Dermis blood vessel endothelial cell (primary cell): ENCODE results near the gene TMEM33. TPM values are rescaled to one million over a fixed set of nuclear protein-coding genes. Genes with fewer than 3 reads are reported as not detected.

Experiments used
- DNase-seq: peaks from one replicate; pipeline ENCODE4 v3.0.0; 2010
- total RNA-seq: library from RNA; depleted of rRNA; stranded (reverse); fragments of >200 nt; gene quantifications from 2 replicates; pipeline ENCODE4 v1.2.3, GENCODE V29; 2014

The TMEM33 gene
- total RNA-seq, 1 donor from 2014 or later: 58.2 TPM

- no peak for DNase-seq
These were observed 5.6 kb downstream of the TMEM33 start for GRCh38 chr4:41940834-41941233.

DNA sequence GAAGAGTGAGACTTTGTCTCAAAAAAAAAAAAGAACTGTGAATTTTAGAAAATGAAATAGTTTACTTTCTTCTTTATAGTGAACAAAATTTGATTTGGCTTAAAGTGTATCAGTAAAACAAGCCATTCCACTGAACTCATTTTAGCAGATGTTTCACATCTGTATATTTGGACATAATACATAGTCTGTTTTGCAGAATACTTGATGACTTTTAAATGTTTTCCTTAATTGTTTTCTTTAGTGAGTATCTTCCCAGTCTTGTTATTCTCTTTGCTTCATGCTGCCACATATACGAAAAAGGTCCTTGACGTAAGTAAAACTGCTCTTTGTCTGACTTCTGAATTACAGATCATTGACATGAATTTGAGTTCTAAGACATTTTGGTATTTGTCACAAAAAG lies 8.3 kb downstream of the TMEM33 start:
- DNase-seq: no peak

GRCh38 chr4:41944089-41944488 lies 8.9 kb downstream of the TMEM33 start:
- DNase-seq: no peak

DNA sequence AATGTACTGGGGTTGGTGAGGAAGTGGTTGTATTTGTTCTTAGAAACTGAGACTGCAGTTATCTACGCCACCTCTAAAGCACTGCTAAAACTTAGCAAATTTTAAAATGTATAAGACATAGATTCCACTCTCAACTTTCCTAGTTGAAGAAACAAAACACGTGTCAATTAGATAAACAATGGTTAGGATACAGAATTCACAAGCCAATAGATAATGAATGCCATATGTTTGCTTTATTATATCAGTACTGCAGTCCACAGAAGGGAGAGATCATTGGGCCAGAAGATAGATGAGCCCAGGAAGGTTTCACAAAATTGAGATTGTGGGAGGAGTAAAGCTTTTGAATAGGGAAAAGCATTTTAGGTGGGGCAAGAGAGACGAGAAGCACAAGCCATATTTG lies 14.3 kb downstream of the TMEM33 start:
- no peak for DNase-seq

DNA sequence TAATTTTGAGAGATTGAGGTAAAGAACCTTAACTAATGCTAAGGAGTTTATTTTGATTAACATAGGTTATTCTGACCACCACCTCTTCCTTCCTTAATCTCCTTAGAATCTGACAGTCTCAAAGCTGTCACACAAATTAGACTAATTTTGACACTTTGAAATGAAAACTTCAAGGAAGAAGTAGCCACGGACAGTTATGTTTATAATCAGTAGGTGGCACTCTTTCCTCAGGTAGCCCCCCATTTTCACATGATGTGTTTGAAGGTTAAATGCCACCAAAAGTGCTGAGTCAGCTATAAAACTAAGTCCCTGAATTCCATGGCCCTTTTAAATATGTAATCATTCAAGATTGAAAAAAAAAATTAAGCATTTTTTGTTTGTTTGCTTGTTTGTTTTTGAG lies 22.4 kb downstream of the TMEM33 start:
- DNase-seq: peak; percentile 45

- DNase-seq: peak; percentile 46
These were observed 27.9 kb downstream of the TMEM33 start for GRCh38 chr4:41963105-41963504.

DNA sequence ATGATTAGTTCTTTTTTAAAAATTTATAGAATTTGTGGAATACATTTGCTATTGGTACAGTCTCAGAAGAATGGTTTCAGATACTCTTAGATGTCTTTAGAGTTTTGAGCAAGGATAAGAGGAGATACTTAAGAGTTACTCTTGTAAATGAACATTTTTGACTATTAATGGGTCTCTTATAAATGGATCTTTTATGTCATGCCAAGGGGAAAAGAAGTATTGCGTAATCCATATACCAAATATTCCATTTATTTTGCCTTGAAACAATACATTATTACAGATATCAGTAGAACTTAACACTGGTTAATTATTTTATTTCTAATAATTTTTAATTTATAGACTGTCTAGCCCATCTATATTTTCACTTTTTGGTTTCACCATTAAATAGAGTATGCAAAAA lies 29.2 kb downstream of the TMEM33 start:
- no peak for DNase-seq

DNA sequence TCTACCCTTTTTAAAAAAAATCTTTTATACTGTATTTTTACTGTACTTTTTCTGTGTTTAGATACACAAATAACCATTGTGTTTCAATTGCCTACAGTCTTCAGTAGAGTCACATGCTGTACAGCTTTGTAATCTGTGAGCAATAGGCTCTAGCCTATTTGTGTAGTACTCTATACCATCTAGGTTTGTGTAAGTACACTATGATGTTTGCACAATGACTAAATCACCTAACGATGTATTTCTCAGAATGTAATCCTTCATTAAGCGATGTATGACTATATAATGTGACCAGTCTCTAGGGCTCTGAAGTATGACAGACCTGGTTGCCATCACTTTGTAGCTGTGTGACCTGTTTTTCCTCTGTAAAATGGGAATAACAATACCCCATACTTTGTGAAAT lies 32.2 kb downstream of the TMEM33 start:
- DNase-seq: no peak

DNA sequence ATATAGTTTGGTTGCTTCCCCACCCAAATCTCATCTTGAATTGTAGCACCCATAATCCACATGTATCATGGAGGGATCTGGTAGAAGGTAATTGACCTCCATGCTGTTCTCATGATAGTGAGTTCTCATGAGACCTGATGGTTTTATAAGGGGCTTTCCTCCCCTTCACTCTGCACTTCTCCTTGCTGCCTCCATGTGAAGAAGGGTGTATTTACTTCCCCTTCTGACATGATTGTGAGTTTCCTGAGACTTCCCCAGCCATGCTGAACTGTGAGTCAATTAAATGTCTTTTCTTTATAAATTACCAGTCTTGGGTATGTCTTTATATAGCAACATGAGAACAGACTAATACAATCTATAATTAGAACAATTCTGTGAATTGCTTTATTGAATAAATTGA lies 34.4 kb downstream of the TMEM33 start:
- no peak for DNase-seq

- no peak for DNase-seq
These were observed 40.1 kb downstream of the TMEM33 start for GRCh38 chr4:41975341-41975740.

DNA sequence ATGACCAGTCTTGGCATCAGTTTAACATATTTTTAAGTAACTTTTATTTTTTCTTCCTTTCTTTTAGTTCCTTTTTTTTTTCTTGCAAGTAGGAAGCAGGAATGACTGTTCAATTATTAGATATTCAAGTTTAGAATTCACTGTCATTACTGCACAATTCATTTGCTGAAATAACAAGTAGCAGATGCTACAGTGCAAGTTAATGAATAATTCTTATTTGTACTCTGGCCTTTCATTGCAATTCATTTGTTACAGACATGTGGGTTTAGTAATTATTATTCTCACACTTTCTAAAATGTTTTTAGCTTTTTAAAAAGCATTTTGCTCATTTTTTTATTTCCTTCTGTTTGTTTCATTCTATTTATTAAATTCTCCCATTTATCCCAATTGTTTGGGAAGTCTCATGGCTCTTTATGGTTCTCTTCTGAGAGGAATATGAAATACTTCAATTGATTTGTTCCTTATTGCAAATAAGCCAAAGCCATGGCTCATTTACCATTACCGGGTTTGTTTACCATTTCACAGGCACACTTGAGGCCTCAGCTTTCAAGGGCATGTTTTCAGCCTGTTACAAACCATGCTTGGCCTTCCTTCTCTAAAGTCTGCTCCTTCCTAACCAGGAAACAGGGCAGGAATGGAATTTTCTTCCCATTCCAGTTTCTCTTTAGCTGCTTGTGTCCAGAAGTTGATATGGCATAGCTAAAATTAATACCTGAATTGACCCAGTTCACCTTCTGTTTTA lies 41.7 kb downstream of the TMEM33 start:
- DNase-seq: no peak

DNA sequence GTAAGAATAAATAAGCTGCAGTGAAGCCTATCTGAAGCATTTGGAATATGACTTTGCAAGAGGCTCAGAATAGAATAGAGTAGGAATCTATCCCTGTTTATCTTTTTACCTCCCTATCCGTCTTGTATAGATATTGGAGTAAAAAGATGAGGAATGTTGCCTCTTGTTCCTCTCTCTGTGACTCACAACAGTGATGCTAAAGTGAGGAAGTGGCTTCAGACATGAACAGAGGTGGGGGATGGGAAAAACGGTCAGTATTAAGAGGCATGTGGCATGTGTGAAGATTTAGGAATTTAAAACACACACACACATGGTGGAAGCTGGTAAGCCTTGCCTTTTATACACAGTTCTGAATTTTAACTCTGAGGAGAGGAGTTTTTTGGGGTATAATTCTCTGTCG lies 42.5 kb downstream of the TMEM33 start:
- DNase-seq: peak; percentile 3

GRCh38 chr4:41981456-41981855 lies 46.2 kb downstream of the TMEM33 start, which contains the start of gene DCAF4L1:
Gene DCAF4L1, plus strand, starts transcription at chr4:41981756. Its CDS starts 37 bp downstream, at chr4:41981793.
- DNase-seq: no peak

GRCh38 chr4:41982716-41983115 lies 47.5 kb downstream of the TMEM33 start:
- no peak for DNase-seq

- no peak for DNase-seq
These were observed 49.9 kb downstream of the TMEM33 start for GRCh38 chr4:41985151-41985550.

DNA sequence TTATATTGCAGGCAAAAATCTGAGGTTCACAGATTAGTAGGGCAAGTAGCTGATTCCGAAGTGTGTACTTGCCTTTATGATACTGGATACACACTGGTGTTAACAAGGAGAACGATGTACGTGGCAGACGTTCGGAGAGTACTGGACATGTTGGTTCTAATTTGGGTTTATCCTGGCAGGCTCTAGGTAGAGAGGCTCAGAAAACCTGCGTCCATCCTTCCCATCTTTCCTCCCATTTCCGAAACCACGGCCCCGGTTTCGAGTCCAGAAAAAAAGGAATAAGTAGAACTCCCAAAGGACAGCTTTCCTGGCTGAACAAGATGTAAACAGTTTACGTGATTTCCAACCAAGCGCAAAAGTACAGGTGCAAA lies 54.8 kb downstream of the TMEM33 start:
- DNase-seq: no peak

- DNase-seq: peak; percentile 96
These were observed 55.3 kb downstream of the TMEM33 start, which contains the start of gene SLC30A9 for GRCh38 chr4:41990365-41991111. Gene SLC30A9, plus strand, starts transcription at chr4:41990530. Its CDS starts 122 bp downstream, at chr4:41990652.

DNA sequence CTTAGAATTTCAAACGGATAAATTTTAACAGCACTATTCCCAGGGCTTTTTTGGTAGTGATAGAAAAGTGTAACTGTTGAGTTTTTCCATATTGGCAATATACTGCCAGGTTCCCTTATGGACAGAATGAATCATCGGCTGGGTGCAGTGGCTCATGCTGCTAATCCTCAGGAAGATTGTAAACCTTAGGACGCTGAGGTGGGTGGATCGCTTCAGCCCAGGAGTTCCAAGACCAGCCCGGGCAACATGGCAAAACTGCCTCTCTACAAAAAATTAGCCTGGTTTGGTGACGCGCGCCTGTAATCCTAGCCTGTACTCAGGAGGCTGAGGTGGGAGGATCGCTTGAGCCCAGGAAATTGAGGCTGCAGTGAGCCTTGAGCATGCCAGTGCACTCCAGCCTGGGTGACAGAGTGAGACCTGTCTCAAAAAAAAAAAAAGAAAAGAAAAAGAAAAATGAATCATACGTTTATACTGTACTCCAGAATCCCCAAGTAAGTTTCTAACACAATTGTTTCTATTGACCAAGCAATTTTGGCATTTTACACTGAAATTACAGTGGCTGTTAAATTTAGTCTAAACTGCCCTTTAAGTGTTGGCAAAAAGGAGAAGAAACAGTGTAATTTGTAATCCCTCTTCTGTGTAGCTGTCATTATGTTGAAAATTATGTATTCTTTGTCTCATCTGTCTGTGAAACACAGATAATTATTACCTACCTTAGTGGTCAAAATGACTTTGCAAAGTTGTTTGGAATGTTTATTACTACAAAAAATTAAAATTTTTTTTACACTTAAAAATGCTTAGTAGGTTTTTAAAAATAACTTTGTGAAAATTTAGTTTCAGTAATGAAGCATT lies 56.9 kb downstream of the TMEM33 start:
- peak; percentile 15 for DNase-seq

DNA sequence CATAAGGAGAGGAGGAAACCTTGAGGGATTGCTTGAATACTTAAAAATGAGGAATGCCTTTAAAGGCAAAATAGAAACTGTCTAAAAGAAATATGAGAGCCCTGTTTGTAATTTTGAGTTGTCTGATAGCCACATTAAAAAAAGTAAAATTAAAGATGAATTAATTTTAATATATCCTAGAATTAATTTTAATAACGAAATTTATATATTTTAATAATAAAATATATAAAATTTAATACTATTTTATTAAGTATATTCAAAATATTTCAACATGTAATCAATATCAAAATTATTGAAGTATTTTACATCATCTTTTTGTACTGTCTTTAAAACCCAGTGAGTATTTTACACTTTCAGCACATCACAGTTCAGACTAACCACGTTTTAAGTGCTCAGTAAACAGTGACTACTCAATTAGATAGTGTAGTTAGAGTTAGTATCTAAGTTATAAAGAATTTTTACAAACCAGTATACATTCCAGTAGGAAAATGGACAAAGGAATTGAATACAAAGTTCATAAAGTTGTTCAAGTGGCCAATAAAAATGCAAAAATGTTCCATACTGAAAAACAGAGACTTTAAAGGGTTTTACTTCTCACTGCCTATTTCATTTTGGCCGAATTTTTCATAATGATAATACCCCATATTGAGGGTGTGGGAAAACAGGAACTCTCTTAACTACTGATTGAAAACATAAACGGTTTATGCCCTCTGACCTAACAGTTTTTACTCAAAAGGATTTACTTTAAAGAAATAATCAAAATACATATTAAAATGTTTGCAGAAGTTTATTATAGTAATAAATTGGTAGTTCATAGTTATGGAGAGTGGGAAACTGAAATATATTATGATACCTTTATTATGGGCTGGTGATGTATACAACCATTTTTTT lies 58.0 kb downstream of the TMEM33 start:
- DNase-seq: no peak

- DNase-seq: peak; percentile 2
These were observed 59.3 kb downstream of the TMEM33 start for GRCh38 chr4:41994461-41994985.

DNA sequence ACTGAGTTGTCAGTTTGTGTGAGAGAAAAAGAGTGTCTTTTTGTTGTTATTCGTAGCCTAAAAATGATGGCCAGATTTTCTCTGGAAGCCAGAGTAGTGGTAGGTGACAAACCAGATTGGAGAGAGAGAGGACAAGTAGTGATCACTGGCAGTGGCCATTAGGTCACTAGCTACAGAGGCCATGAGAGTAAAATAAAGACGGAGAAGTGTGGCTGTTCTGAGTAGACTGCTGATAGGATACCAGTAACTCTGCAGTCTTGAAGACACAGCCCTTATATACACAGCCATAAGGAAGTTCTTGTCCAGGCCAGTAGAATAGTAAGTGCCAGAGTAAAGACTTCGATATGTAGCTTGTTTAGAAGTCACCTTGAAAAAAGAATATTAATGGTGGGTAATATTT lies 62.8 kb downstream of the TMEM33 start:
- no peak for DNase-seq

GRCh38 chr4:41999321-41999720 lies 64.1 kb downstream of the TMEM33 start:
- DNase-seq: no peak
